Measurements from ENCODE around the gene GUCY2D.
"Not testable (repeated sequence)": the region's sequence is repeated elsewhere in the genome, so short reads cannot be mapped to it uniquely, and the experiment has no call there.

GUCY2D gene

DNA sequence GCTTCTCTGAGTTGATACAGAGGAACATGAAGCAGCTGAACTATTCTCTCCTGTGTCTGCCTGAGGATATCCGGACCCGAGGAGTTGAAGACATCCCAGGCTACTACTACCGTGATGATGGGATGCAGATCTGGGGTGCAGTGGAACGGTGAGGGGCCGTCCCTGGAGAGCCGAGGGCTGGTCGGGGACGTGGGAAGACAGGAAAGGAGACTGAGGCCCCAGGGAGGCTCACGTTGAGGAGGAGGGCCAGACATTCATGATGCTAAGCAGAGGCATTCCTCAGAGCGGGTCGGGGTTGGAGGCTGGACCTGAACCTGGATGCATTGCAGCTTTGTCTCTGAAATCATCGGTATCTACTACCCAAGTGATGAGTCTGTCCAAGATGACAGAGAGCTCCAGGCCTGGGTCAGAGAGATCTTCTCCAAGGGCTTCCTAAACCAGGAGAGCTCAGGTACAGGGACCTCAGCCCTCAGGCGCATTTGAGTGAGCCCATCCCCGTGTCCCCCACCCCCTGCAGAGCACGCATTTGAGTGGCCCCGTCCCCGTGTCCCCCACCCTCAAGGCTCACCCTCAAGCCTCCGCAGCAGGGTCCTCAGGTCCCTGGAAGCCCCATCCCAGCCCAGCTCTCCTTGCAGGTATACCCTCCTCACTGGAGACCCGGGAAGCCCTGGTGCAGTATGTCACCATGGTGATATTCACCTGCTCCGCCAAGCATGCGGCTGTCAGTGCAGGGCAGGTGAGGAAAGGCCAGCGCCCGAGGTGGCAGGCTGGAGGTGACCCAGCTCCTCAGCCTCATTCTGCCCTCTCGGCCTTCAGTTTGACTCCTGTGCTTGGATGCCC lies 44.7 kb downstream of the GUCY2D start:
- no peak for DNase-seq

DNA sequence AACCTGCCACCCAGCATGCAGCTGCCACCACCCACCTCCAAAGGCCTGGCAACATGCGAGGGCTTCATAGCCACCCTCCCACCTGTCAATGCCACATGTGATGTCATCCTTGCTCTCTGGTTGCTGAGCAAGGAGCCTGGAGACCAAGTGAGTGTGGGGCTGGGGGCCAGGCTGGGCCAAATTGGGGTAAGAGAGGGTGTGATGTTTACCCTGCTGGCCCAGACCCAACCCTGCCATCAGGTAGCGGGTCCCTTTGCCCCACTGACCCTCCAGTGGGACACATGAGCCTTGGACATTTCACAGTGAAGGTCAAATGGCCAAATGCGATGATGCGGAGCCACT lies 45.3 kb downstream of the GUCY2D start:
- DNase-seq = no peak

DNA sequence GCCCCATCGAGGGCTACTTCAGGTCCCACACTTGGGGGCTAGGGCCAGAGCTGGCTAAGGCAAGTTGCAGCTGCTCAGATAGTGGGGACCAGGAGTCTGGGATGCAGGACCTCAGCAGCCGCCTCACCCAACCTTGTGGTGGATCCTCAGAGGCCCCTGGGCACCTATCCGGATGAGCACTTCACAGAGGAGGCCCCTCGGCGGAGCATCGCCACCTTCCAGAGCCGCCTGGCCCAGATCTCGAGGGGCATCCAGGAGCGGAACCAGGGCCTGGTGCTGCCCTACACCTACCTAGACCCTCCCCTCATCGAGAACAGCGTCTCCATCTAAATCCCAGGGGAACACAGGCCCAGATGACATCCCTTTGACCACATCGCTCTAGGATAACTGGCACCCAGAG lies 45.8 kb downstream of the GUCY2D start:
- DNase-seq = no peak

DNA sequence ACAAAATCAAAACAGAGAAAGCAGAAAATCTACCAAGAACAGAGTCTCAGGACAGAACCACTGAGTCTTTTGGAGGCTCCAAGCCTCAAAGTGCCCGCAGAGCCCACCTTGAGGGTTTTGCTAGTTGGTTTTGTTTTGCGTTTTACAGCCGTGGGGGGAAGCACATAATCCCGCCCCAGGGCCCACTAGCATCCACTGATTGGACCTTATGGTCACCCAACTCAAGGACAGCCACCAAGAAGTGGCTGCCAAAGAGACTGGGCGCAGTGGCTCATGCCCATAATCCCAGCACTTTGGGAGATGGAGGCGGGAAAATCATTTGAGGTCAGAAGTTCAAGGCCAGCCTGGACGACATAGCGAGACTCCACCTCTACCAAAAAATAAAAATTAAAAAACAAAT lies 46.3 kb downstream of the GUCY2D start:
- DNase-seq = no peak

DNA sequence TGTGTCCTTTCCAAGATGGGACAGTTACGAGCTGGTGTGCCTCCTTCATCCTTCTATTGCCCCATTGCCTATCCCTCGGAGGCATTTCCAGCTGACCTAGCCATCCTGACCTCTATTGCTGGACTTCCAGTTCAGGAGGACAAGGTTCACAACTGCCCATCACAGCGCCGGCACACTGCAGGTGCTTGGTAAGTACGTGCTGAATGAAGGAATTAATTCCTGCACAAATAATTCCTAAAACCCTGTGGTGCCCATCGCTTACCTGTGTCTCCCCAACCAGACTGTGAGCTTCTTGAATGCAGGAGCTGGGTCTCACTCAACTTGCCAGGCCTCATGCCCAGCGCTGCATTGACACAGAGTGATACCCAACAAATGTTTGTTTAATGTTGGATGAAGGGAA lies 49.4 kb downstream of the GUCY2D start:
- DNase-seq = no peak

DNA sequence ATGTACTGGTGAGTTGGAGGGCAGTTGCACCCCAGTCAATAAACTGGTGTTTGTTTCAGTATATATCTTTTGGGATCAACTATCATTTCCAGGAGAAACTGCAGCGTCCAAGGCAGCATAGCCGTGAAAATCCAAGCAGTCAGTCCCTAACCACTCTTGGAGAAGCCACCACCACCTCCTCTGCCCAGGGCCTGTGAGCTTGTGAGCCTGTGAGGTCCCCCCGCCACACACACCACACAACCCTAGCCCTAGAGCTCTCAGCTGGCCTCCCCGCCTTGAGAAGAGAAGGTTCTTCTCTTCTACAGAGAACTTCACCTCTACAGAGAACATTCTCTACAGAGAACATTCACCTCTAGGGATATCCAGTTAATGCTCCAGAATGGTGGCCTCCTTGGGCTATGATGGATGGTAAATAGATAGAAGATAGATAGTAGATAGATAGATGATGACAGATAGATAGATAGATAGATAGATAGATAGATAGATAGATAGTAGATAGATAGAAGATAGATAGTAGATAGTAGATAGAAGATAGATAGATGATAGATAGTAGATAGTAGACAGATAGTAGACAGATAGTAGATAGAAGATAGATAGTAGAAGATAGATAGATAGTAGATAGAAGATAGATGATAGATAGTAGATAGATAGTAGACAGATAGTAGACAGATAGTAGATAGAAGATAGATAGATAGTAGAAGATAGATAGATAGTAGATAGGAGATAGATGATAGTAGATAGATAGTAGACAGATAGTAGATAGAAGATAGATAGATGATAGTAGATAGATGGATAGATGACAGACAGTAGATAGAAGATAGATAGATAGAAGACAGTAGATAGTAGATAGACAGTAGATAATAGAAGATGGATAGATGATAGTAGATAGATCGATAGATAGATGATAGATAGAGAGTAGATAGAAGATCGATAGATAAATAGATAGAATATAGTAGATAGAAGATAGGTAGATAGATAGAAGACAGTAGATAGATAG lies 50.1 kb downstream of the GUCY2D start:
- no peak for DNase-seq

DNA sequence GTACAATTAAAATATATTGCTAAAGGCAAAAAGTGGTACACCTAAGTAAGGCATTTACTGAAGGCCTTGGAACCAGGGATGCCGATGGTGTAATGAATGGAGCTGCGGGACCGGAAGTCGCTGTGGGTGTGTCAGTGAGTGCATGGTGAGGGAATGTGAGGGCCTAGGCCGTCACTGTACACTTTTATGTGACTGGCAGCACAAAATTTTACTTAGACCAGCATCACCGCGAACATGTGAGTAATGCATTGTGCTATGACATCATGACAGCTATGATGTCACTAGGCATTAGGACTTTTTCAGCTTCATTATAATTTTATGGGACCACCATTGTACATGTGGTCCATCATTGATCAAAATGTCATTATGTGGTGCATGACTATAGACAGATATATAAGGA lies 51.2 kb downstream of the GUCY2D start:
- no peak for DNase-seq

DNA sequence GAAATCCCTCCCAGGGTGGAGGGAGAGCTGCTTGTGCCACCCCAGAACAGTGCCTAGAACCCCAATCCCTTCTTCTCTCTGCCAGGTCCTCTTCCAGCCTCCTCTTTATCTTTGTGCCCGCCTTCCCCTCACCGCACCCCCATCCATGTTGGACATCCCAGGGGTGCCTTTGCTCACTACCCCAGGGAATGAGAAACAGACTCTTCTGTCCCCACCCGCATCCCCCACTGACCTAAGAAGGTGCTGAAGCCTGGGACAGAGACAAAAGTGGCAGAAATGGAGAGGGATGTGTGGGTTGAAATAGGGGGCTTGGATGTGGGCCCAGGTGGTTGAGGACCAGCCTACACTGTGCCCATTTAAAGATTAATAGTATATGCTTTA lies 53.4 kb downstream of the GUCY2D start:
- DNase-seq = no peak

DNA sequence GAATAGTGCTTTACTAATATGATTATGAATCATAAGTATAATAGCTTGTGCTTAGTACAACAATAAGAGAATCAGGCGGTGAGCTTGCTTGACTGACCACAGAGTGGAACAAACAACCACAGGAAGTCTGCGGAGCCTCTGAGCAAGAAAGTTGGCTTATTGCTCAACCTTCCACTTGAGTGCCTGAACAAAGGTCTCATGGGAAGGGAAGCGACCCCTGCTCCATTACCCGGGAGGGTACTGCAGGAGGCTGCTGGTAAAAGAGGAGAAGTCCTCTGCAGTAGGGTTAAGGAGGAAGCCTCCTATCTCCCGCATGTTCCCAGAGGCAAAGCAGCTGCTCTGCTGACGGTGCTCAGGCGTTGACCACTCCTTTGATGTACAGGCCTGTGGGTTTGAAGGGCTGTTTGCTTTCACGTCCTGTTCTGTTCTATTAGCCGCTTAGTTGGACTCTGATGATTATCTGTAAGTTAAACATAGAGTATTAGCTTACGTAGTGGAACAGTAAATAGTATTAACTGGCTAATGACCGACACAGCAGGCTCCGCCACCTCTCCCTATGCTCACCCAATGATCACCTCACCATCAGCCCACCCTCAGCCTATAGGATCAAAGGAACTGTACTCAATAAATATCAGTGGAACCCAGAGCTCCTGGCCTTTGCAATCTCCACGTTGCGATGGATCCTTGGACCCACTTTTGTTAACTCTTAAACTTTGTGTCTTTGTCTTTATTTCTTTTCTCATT lies 54.0 kb downstream of the GUCY2D start:
- DNase-seq = peak; percentile 61

DNA sequence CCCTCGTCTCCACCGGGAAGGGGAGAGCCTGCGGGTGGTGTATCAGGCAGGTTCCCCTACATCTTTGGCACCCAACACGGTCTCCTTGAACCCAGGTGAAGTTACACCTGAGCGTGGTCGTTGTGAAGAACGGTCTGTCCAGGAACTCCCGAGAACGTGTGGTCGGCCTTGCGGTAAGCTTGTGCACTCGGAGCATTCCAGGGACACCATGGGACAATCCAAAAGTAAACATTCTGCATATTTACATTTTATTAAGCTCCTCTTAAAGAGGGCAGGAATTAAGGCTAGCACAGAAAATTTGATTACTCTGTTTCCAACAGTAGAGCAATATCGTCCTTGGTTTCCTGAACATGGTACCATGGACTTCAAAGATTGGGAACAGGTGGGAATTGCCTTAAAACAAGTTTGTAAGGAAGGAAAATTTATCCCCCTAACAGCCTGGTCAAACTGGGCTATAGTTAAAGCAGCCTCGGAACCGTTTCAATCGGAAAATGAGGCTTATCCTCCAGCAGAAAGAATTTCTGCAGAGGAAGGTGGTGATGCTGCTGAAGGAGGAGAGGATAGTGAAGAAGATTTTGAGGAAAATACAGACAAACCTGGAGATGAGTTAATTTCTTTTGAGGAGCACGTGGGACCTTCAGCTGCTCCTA lies 54.7 kb downstream of the GUCY2D start:
- DNase-seq = no peak

DNA sequence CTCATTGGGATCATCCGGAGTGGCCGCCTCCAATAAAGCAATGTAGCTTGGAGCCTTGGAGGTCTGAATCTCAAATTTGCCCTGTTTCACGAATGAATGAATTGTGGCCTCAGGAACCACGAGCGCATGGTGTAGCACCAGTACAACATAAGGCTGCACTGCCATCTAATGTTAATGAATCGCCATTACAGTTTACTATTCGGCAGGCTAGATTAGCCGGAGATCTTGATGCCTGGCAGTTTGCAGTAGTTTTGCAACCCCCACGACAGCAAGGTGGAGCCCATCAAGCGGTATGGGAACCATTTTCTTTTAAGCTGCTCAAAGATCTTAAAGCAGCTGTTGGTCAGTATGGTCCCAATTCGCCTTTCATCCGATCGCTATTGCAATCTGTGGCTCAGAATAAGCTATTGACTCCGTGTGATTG lies 55.3 kb downstream of the GUCY2D start:
- DNase-seq = peak; percentile 72

DNA sequence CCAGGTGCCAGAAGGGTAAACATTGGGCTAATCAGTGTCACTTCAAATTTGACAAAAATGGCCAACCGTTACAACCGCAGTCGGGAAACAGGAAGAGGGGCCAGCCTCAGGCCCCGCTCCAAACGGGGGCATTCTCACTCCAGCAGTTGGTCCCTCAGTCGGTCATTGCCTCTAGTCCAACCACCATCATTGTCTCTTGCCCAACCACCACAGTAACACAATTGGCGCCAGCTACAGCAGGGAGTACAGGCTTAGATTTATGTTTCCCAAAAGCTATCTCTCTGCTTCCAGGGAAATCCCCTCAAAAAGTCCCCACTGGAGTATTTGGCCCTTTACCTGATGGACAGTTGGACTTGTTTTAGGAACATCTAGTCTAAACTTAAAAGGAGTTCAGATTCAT lies 56.7 kb downstream of the GUCY2D start:
- DNase-seq = no peak

DNA sequence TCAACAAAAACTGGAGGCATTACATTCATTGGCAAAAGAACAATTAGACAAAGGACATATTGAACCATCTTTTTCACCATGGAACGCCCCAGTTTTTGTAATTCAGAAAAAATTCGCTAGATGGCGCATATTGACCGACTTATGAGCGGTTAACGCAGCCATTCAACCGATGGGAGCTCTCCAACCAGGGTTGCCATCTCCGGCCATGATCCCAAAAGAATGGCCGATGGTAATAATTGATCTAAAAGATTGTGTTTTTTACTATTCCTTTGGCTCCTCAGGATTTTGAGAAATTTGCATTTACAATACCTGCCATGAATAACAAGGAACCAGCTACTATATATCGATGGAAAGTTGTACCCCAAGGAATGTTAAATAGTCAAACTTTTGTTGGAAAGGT lies 57.9 kb downstream of the GUCY2D start:
- peak; percentile 67 for DNase-seq

DNA sequence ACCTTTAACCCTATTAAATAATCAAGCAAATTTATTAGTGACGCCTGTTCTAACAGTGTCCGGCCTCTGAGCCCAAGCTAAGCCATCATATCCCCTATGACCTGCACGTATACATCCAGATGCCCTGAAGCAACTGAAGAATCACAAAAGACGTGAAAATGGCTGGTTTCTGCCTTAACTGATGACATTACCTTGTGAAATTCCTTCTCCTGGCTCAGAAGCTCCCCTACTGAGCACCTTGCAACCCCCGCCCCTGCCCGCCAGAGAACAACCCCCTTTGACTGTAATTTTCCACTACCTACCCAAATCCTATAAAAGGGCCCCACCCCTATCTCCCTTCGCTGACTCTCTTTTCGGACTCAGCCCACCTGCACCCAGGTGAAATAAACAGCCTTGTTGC lies 59.4 kb downstream of the GUCY2D start:
- not testable (repeated sequence) for DNase-seq

DNA sequence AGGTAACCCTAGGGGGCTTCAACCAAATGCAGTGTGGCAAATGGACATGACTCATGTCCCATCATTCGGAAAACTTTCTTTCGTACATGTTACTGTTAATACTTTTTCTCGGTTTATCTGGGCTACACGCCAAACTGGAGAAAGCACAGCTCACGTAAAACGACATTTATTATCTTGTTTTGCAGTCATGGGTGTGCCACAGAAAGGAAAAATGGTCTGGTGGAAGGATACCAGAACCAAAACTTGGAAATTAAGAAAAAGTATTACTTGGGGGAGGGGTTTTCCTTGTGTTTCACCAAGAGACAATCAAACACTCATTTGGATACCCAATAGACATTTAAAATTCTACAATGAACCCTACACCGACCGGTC lies 60.0 kb downstream of the GUCY2D start:
- DNase-seq = no peak

DNA sequence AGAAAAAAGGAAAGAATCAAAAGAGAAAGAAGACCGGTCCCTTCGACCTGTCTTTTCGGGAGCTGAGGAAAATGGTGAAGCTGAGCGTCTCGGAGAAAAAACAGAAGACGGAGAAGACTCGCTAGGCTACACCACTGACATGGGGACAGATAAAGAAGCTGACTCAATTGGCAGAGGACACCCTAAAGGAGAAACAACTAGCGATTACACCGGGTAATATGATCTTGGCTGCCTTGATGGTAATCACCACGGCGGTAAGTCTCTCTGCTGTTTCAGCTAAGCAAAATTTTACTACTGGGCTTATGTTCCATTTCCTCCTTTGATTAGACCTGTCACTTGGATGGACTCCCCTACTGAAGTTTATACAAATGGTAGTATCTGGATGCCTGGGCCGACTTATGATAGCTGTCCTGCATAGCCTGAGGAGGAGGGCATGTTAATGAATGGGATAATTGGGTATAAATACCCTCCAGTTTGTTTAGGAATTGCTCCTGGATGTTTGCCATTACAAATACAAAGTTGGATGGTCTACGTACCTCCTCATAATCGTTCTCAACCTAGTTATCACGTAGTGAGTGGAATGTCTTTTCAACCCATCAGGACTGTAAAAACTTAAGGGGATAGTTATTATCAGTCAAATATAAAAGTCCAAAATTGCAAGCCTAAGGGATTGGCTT lies 60.5 kb downstream of the GUCY2D start:
- no peak for DNase-seq

DNA sequence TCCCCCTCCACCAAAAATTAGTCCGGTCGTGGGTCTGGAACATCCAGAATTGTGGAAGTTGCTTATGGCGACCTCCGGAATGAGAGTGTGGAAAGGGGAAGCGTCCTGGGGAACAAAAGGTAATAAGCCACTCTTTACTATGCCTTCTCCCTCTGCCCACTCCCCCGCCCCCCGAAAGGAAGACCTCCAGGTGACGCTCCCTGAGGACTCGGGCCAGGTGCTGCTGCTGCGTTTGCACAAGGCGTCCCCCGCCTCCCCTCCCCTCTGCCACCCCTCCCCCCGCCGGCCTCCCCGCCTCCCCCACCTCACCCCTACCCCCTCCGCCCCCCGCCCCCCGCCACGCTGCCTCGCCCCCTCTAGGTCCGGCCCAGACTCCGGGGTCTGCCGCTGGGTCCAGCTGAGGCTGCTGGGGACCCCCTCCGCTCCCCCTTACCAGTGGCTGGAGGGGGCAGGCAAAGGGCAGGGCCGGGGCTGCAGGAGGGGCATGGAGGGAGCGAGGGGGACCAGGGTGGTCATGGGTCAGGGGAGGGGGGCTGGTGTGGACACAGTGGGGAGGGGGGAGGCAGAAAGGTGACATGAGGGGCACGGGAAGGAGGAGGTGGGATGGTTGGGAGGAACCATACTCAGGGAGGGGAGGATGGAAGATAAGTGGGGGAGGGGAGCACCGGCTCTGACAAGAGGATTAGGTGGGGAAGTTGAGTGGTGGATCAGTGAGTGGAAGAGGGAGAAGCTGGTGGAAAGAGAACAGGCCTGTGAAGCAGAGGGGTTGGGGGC lies 61.5 kb downstream of the GUCY2D start:
- DNase-seq = no peak

DNA sequence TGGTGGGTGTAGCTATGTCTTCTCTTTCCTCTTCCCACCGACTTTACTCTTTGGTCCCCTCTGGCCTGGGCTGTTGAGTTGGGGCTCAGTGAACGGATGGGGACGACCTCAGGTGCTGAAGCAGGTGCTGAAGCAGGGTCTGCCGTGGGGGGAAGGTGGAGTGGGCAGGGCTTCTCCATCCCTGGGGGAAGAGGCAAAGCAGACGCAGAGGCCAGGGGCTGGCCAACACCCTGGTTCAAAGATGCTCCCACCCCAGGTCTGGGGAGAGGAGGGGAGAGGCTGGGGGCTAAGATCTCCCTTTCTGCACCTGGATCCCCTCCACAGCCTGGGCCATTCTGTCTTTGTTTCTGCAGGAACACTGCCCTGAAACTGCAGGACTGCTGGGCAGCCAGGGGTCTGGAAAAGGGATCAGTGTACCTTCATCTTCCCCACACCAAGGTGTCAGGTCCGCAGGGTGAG lies 62.2 kb downstream of the GUCY2D start:
- no peak for DNase-seq

DNA sequence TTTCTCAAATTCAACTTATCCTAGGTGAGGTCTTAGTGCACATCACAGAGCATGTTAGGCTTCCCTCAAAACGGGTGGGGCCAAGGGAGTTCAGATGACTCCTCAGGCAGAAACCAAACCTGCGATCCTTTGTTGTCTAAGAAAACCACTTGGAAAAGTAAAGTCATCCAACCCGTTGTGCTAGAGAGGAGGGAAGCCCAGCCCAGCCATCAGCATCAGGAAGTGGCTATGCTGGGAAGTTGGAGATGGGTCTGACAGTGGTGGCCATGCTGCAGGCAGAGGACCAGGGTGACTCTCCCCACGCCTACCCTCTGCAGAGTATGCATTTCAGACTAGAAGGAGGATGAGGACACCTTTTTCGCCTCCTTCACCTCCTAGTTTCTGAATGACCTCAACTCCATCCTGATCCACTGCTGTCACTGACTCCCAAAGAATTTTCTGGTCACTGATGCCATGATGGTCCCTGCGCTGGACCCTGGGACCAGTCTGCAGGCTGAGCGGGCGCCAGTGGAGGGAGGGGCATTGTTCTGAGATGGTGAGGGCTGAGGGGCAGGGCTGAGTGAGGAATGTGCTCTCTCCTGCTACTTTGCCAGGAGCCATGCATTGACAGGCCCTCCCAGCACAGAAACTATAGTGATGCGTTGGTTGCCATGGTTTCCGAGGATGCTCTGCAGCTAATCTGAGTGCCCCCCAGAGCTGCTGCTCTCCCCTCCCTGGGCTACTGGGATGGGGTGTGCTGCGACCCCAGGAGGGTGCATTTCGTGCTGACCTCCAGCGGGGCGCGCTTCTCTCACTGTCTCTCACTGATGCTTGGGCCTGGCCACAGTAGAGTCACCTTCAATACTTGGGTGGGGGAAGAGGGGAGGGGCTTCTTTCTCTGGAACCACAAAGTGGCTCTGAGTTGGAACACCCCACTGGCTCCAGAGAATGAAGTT lies 64.7 kb downstream of the GUCY2D start:
- DNase-seq = no peak

DNA sequence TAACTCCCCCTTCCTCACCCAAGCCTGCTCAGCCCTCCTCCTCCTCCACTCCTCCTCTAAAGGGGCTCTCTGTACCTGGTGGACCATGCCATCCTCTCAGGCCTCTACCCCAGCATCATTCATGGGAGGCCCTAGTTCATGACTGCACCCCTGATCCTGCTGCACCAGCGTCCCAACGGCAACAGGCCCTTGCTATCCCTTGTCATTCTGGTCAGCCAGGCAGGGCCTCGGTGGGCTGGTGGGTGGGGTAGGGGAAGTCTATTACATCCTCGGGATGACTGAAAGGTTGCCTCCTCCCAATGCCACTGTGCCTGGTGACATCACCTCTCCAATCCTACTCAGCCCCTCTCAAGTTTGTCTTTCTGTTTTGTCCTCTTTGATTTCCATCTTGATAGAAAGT lies 65.4 kb downstream of the GUCY2D start:
- DNase-seq = no peak
